Lower leg skin (tissue), 3 donors: Measurements from ENCODE around the gene ZBTB38.

Experiments used
- POLR2A ChIP-seq, 2 donors: fragments of 450-650 bp; IDR thresholded peaks; one replicate each; pipeline ENCODE4 v1.6.1; 2016 to 2017; ENCODE audit warnings: antibody characterized with exemption in 2 of 2, mild to moderate bottlenecking in 1 of 2, moderate library complexity in 1 of 2
- TF ChIP-seq, protein P1 (sequence below), 3 donors: fragments of 450-650 bp; IDR thresholded peaks; one replicate each; pipeline ENCODE4 v1.5.1; 2016; ENCODE audit warnings: antibody characterized with exemption in 3 of 3, mild to moderate bottlenecking in 3 of 3, moderate library complexity in 2 of 3

DNA sequence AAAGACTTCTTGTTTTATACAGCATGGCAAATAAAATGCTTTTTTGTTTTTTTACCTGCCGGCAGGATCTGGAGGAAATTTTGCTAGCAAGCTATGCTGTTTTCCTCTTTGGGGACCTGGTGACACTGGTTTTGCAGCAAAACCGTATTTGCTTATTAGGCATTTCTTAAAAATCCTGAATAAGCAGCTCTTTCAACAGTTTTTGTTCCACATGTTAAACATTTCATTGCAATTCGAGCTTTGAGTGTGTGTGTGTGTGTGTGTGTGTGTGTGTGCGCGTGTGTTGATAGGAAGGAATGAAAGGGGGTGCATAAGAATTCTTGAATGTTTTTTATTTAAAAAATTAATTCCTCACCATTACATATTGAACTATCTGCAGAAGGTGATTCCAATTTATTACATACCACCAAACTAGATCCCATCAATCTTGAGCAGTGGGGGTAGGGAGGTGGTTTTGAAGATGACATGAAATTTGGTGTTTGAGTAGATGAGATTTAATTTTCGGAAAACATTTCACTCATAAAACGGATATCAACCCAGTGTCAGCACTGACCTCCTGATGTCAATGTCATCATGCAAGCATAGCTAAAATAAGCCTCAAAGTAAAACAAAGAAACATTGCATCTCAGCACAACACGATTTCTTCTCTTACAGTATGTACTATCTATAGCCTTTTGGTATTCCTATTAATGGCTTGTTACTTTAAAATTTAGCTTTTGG, 17.3 kb downstream of the ZBTB38 start:
- TF ChIP-seq POLR2A (IDR thresholded peaks at IDR 0.05), result no peak
- TF ChIP-seq, protein P1, sequence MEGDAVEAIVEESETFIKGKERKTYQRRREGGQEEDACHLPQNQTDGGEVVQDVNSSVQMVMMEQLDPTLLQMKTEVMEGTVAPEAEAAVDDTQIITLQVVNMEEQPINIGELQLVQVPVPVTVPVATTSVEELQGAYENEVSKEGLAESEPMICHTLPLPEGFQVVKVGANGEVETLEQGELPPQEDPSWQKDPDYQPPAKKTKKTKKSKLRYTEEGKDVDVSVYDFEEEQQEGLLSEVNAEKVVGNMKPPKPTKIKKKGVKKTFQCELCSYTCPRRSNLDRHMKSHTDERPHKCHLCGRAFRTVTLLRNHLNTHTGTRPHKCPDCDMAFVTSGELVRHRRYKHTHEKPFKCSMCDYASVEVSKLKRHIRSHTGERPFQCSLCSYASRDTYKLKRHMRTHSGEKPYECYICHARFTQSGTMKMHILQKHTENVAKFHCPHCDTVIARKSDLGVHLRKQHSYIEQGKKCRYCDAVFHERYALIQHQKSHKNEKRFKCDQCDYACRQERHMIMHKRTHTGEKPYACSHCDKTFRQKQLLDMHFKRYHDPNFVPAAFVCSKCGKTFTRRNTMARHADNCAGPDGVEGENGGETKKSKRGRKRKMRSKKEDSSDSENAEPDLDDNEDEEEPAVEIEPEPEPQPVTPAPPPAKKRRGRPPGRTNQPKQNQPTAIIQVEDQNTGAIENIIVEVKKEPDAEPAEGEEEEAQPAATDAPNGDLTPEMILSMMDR (IDR thresholded peaks at IDR 0.05), result no peak
